Activated T-cell treated with anti-CD3 and anti-CD28 coated beads, Interleukin-2, amount 50 U/mL, for 72 hours (primary cell): ENCODE data around the gene KCNJ11. TPM values are rescaled to one million over a fixed set of nuclear protein-coding genes. Genes with fewer than 3 reads are reported as not detected.

ENCODE experiments used
- ATAC-seq, 2 donors: fragments of 150-1000 bp; cut with Tn5 transposase; replicated peaks in 1 of 2; 2 replicates each; pipeline ENCODE4 v1.10.0; 2021; ENCODE audit warnings: moderate library complexity in 2 of 2, mild to moderate bottlenecking in 1 of 2
- DNase-seq, 2 donors: peaks; one replicate each; pipeline ENCODE4 v3.0.0; 2021 to 2022; ENCODE audit warnings: mixed read lengths in 1 of 2
- H3K27ac Mint-ChIP-seq: one replicate; pipeline ENCODE4 v1.8.0; 2022; ENCODE audit warnings: mild to moderate bottlenecking, moderate library complexity, mixed read lengths
- H3K27me3 Mint-ChIP-seq: one replicate; pipeline ENCODE4 v1.8.0; 2022; ENCODE audit warnings: low read depth, mixed read lengths
- H3K36me3 Mint-ChIP-seq, 2 donors: one replicate each; pipeline ENCODE4 v1.8.0; 2022; ENCODE audit warnings: mixed read lengths in 2 of 2, mild to moderate bottlenecking in 1 of 2; ENCODE audit not compliant: insufficient read depth in 2 of 2
- H3K4me1 Mint-ChIP-seq: one replicate; pipeline ENCODE4 v1.8.0; 2022; ENCODE audit warnings: low read depth, mixed read lengths
- H3K4me3 Mint-ChIP-seq, 2 donors: one replicate each; pipeline ENCODE4 v1.8.0; 2022; ENCODE audit warnings: mild to moderate bottlenecking in 2 of 2, mixed read lengths in 2 of 2, moderate library complexity in 2 of 2
- H3K9me3 Mint-ChIP-seq, 2 donors: one replicate each; pipeline ENCODE4 v1.8.0; 2022; ENCODE audit warnings: mixed read lengths in 2 of 2
- total RNA-seq, 2 donors: library from RNA; stranded (reverse); gene quantifications; one replicate each; pipeline ENCODE4 v1.2.3, GENCODE V29; 2022

Gene KCNJ11
- total RNA-seq, 2 donors from 2014 or later: 0.29 TPM; not detected in 1

DNA sequence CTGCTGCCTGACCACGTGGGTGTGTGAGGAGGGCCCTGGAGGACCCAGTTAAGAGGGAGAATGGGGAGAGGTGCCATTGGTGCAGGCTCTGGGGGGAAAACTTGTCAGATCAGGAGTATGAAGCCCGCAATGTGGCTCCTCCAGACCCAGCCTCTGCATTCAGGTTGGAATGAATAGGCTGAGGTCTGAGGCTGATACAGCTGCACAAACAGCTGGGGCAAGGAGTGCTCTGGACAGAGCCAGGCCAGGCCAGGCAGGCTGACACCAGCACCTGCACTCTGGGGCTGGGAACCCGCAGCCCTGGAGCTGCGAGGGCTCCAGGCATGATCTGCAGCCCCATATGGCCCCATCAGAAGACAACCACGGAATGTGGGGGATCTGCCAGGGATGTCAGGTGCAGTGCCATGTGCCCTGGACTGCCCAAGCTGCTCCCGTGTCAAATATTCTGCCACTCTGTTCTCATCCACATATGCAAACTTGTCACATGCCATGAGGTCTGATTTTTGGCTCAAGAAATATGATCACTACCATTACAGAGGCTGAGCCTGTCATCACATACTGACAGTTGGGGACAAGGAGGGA lies 27.2 kb upstream of the KCNJ11 start:
- Mint-ChIP-seq H3K36me3 (no peaks in the 10 kb centered on the region), H3K4me1 (no peaks in the 10 kb centered on the region), H3K4me3 (no peak overlapping the region), H3K27me3 (peaks cover 53% of the 10 kb centered on the region), H3K27ac (no peak overlapping the region), H3K9me3 (no peaks in the 10 kb centered on the region)
- ATAC-seq (no peak), DNase-seq (no peak)

DNA sequence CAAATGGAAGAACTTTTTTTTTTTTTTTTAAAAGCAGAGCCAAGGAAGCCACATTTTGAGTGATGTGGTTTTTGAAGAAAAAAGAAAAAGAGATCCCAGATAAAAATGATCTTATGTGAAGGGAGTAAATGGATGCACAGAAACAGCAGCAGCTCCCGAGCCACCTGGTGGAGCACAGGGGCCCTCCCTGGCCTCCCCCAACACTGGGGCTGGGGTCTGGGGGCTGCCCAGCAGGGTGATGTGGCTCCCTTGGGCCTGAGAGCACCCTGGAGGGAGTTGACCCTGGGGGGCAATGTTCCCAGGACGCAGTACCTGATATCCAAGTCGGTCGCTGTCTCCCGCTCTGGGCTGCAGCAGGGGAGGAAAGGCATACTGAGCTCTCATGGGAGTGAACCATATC lies 26.5 kb upstream of the KCNJ11 start:
- H3K36me3 Mint-ChIP-seq: no peaks in the 10 kb centered on the region
- H3K9me3 Mint-ChIP-seq: no peaks in the 10 kb centered on the region
- H3K4me3 Mint-ChIP-seq: no peak overlapping the region
- ATAC-seq (no peak), DNase-seq (no peak)
- H3K4me1 Mint-ChIP-seq: no peaks in the 10 kb centered on the region
- peaks cover 53% of the 10 kb centered on the region for H3K27me3 Mint-ChIP-seq
- no peak overlapping the region for H3K27ac Mint-ChIP-seq

DNA sequence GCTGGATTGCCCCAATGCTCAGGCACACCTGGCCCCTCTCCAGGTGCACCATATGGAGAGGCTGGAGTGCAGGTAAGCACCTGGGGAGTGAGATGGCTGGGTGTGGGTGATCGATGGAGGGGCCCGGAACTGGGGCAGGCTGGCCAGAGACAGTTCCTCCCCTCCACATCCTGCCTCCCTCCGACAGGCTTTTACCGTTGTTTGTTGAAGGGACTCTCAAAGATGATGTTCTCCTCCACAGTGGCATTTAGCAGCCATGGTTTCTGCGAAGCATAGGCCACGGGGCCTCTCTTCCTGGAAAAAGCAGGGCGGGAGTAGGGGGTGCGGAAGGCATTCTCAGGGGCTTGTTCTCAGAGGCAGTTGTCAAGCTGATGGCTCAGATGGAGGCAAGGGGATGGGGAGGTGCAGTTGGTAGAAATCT lies 25.9 kb upstream of the KCNJ11 start:
- Mint-ChIP-seq H3K9me3 (no peaks in the 10 kb centered on the region), H3K36me3 (no peaks in the 10 kb centered on the region), H3K4me1 (no peaks in the 10 kb centered on the region), H3K27me3 (peaks cover 48% of the 10 kb centered on the region), H3K27ac (no peak overlapping the region), H3K4me3 (no peak overlapping the region)
- DNase-seq (no peak), ATAC-seq (no peak)

DNA sequence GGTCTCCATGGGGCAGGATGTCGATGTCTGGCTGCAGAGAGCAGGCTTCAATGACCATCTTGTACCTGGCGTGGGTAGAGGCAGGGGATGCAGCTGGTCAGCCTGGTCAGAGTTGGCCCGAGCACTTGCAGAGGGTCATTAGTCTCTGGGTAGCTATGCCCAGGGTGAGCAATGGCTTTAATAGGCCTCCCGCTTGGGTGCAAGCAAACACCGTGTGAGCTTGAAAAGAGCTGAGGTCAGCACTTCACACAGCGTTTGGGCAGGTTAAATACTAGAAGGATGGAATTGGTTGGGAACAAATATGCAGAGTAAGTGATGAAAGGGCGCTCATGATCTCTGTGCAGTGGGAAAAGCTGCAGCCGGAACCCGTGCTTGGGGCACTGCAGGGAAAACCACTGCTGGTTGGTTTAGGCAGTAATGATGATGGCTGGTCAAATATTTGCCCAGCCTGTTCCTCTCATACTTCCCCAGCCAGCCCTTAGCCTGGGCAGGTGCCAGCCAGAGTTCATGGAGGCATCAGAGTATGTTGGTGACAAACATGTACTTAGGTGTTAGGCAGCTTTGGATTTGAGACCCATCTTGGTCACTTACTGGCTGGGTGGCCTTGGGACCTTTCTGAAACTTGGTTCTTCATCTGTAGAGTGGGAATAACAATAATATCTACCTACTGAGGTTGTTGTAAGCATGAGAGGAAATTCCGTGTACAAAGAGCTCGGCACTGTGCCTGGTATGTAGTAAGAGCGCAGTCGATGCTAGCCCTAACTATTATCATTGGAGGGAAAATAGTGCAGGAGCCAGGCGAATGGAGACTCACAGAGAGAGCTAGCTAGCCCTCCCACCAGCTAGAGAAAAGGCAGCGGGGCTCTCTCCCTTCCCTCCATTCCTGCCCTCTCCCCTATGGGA lies 25.2 kb upstream of the KCNJ11 start:
- no peak for DNase-seq
- ATAC-seq: no peak
- Mint-ChIP-seq H3K27me3 (peaks cover 45% of the 10 kb centered on the region), H3K27ac (no peak overlapping the region), H3K36me3 (no peaks in the 10 kb centered on the region), H3K9me3 (no peaks in the 10 kb centered on the region), H3K4me3 (no peak overlapping the region), H3K4me1 (no peaks in the 10 kb centered on the region)

DNA sequence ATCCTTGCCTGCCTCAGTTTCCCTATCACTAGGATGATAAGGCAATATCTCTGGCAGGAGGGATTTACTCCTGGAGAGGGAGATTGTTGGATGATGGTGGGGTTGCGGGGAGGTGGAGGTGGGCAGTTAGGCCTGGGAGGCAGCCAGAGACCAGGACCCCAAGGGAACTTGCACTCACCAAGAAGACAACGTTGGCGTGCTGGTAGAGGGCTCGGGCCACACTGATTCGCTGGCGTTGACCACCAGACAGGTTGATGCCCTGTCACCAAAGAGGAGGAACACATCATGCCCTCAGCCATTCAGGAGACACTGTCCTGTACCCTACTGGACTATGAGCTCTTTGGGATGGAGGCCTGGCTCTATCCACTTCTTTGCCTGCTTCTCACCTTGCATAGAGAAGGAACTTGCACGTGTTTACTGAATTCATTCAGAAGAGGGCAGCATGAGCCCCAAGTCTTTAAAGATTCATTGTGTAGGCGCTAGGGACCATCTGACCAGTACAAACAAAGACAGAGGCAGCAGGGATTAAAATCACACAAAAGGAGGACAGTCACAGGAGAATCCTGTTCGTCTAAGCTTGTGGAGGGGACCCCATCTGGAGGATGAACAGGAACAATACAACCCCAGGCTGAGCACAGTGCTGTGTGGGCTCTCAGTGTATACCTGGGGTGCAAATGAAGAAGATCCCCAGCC lies 24.2 kb upstream of the KCNJ11 start:
- Mint-ChIP-seq H3K4me1 (no peaks in the 10 kb centered on the region), H3K36me3 (no peaks in the 10 kb centered on the region), H3K27me3 (peaks cover 38% of the 10 kb centered on the region), H3K9me3 (no peaks in the 10 kb centered on the region), H3K4me3 (no peak overlapping the region), H3K27ac (no peak overlapping the region)
- ATAC-seq (no peak), DNase-seq (no peak)

DNA sequence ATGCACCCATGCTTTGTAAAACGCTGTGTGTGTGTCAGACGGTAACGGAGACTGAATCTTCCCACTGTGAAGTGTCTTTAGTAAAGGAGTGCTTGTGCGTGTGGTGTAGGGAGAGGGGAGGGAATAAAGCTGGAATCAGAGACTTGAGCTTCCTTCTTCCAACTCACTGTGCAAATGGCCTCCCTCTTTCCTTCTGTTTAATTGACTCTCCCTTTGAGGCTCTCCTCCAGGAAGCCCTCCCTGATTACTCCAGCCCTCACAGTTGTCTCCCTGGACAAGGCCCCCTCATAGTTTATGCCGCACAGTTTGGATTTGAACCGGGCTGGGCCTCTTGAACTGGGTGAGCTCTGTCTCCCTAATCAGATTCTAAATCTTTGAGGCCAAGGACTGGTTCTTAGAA lies 23.0 kb upstream of the KCNJ11 start:
- Mint-ChIP-seq H3K36me3 (no peaks in the 10 kb centered on the region), H3K4me1 (no peaks in the 10 kb centered on the region), H3K9me3 (no peaks in the 10 kb centered on the region), H3K27ac (no peak overlapping the region), H3K4me3 (no peak overlapping the region), H3K27me3 (peaks cover 35% of the 10 kb centered on the region)
- DNase-seq (no peak), ATAC-seq (no peak)

DNA sequence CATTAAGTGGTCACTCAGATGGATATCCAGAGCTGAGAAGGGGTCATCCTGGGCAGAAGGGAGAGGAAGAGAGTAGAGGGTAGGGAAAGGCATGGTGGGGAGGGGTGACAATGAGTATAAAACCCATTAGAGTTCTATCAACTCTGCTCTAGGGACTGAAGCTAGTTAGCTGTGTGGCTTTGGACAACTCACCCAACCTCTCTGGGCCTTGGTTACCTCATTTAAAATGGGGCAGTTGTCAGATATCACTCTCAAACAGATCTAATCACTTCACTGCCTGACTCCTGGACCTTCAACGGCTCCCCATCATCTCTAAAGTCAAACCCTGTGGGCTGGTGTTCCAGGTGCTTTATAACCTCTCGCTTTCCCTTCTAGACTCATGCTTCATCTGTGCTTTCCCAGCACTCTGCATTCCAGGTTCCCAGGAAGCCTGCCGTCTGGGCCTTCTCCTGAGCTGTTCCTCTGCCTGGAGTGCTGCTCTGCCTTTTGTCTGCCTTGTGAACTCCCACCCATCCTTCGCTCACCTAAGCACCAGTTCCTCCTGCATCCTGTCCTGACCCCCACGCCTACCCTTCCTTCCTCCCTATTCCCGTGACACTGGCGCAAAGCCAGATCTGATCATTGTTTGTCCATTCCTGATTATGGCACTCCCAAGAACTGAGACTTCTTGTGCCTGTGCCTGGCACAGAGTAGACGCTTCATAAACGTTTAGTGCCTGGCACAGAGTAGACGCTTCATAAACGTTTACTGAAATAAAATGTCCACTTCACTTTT lies 22.3 kb upstream of the KCNJ11 start:
- no peaks in the 10 kb centered on the region for H3K4me1 Mint-ChIP-seq
- no peaks in the 10 kb centered on the region for H3K9me3 Mint-ChIP-seq
- H3K27me3 Mint-ChIP-seq: peaks cover 30% of the 10 kb centered on the region
- ATAC-seq: no peak
- H3K36me3 Mint-ChIP-seq: no peaks in the 10 kb centered on the region
- no peak overlapping the region for H3K27ac Mint-ChIP-seq
- no peak overlapping the region for H3K4me3 Mint-ChIP-seq
- DNase-seq: no peak

DNA sequence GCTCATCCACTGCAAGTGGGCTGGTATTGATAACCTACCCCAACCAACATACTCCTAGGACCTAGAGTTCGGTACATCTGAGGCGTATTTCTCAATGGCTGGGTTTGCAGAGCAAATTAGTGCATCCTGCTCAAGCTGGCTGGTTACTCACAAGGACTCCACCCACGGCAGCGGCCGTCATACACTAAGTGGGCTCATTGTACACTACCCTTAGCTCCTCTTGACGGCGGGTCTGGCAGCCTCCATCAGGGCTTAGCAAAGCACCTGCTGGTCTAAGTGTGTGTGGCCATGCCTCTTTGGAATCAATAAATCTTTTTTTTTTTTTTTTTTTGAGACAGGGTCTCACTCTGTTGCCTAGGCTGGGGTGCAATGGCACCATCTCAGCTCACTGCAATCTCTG lies 20.2 kb upstream of the KCNJ11 start:
- Mint-ChIP-seq H3K36me3 (no peaks in the 10 kb centered on the region), H3K4me3 (no peak overlapping the region), H3K4me1 (no peaks in the 10 kb centered on the region), H3K27me3 (peaks cover 15% of the 10 kb centered on the region), H3K9me3 (no peaks in the 10 kb centered on the region), H3K27ac (no peak overlapping the region)
- DNase-seq: no peak
- no peak for ATAC-seq

DNA sequence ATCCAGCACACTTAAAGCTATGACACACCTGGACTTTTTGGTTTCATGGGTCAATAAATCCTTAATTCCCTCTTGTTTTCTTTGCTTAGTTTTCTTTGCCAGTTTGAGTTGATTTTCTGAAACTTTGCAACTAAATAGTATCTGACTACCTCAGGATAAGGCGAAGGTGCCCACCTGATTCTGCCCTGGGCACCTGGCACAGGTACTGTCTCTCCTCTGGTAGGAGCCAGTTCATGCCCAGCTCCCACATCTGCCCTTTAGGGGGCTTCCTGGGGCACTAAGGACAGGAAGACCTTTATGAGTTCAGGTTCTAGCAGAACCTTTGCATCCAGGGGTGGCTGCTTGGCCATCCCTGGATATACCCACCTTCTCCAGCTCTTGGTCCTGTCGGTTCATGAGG lies 19.6 kb upstream of the KCNJ11 start:
- Mint-ChIP-seq H3K36me3 (no peaks in the 10 kb centered on the region), H3K4me3 (no peak overlapping the region), H3K9me3 (no peaks in the 10 kb centered on the region), H3K27ac (no peak overlapping the region), H3K4me1 (no peaks in the 10 kb centered on the region), H3K27me3 (peaks cover 15% of the 10 kb centered on the region)
- DNase-seq (no peak), ATAC-seq (no peak)

DNA sequence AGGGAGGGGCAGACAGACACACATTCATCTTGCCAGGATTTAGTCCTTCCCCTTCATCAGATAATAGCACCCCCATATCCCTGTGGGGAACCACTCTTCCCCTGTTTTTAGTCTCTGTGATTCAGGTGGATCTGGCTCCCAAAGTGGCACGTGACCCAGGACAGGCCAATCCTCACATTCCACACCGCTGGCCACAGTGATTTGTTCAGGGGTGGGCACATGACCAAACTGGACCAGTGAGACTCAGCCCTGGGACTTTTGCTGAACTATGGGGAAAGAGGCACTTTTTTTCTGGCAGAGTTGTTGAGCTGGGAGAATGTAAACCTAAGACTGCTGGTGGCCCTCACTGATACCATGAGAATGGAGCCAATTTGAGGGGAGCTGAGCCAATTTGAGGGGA lies 19.1 kb upstream of the KCNJ11 start:
- Mint-ChIP-seq H3K4me1 (no peaks in the 10 kb centered on the region), H3K36me3 (no peaks in the 10 kb centered on the region), H3K27me3 (peaks cover 10% of the 10 kb centered on the region), H3K4me3 (no peak overlapping the region), H3K27ac (no peak overlapping the region), H3K9me3 (no peaks in the 10 kb centered on the region)
- ATAC-seq (no peak), DNase-seq (no peak)

DNA sequence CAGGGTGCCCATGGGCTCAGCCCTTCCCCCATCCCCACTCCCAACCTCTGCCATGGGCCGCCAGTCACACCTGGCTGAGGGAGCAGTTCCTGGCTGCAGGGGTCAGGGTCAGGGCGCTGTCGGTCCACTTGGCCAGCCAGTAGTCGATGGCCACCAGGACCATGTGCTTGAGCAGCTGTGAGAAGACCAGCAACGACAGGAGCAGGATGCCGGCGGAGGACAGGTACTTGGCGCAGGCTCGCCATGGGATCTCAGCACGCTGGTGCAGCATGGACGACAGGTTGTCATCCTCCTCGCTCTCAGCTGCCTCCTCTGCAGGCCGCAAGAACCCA lies 18.3 kb upstream of the KCNJ11 start:
- Mint-ChIP-seq H3K36me3 (no peaks in the 10 kb centered on the region), H3K27me3 (peaks cover 9% of the 10 kb centered on the region), H3K4me1 (no peaks in the 10 kb centered on the region), H3K9me3 (no peaks in the 10 kb centered on the region), H3K4me3 (no peak overlapping the region), H3K27ac (no peak overlapping the region)
- DNase-seq (no peak), ATAC-seq (no peak)

DNA sequence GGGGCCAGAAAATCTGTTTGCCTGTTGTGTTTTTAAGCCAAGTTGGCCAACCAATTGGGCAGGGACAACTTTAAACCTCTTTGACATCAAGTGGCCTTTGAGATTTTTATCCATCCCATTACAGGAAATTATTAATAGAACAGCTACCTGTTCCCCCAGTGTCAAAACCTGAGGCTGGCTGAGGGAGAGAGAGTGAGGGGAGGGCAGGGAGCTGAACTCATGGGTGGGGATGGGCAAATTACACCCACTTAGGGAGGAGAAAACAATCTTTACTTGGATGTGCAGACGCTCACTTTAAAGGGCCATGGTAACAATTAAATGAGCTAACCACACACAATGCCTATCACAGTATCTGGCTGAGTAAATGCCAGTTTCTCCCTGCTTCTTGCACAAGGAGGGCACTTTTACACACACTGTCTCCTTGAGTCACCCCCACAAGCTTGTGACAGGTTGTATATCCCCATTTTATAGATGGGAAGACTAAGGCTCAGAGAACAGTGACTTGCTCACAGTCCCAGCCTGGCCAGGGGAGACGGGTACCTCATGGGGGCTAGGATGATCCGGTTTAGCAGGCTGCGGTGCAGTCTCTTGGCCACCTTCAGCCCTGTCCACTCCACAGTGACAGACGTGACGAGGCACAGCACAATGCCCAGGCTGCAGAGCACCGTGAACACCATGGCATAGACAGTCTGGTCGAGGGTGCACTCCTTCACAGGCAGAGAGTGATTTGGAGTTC lies 17.8 kb upstream of the KCNJ11 start:
- ATAC-seq (no peak), DNase-seq (no peak)
- Mint-ChIP-seq H3K4me1 (no peaks in the 10 kb centered on the region), H3K4me3 (no peak overlapping the region), H3K27ac (no peak overlapping the region), H3K9me3 (no peaks in the 10 kb centered on the region), H3K27me3 (peaks cover 5% of the 10 kb centered on the region), H3K36me3 (no peaks in the 10 kb centered on the region)
